Hepatocyte (in vitro differentiated cells): ENCODE measurements around the gene FBXL13.

Source experiments
- EZH2 ChIP-seq: fragments of 200-600 bp; sonication (generic); IDR thresholded peaks from 2 replicates; pipeline ENCODE4 v1.6.1; 2016; ENCODE audit warnings: antibody characterized with exemption, mild to moderate bottlenecking, borderline replicate concordance
- TF ChIP-seq, protein P1 (sequence below): fragments of 200-600 bp; sonication (generic); IDR thresholded peaks from 2 replicates; pipeline ENCODE4 v1.5.1; 2016; ENCODE audit warnings: antibody characterized with exemption, mild to moderate bottlenecking; ENCODE audit not compliant: poor library complexity

DNA sequence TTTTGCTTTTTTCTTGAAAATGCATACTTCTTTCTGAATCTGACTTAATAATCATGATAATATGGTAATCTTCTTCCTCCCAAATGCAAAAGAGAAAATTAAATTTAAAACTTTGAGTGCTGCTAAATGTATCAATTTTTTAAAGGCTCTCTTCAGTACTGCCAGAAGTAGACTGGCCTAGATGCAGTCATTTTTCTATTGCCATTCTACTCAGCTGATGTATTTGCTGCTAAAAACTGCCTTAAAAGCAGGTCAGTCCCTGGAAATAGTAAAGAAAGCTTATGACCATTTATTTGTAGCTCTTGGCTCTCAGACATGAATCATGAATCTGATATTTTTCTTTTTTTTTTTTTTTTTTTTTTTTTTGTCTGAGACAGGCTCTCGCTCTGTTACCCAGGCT, 45.8 kb upstream of the FBXL13 start:
- TF ChIP-seq, protein P1, sequence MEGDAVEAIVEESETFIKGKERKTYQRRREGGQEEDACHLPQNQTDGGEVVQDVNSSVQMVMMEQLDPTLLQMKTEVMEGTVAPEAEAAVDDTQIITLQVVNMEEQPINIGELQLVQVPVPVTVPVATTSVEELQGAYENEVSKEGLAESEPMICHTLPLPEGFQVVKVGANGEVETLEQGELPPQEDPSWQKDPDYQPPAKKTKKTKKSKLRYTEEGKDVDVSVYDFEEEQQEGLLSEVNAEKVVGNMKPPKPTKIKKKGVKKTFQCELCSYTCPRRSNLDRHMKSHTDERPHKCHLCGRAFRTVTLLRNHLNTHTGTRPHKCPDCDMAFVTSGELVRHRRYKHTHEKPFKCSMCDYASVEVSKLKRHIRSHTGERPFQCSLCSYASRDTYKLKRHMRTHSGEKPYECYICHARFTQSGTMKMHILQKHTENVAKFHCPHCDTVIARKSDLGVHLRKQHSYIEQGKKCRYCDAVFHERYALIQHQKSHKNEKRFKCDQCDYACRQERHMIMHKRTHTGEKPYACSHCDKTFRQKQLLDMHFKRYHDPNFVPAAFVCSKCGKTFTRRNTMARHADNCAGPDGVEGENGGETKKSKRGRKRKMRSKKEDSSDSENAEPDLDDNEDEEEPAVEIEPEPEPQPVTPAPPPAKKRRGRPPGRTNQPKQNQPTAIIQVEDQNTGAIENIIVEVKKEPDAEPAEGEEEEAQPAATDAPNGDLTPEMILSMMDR = no peak
- no peak for TF ChIP-seq EZH2
